Stimulated activated CD4-positive, alpha-beta T cell treated with anti-CD3 and anti-CD28 coated beads, Interleukin-1b, Interleukin-23, amount 100 ng/mL, for 24 hours (primary cell): ENCODE data around the gene RLN3.

ENCODE experiments used
- DNase-seq, 4 experiments: peaks; one replicate each; pipeline ENCODE4 v3.0.0-alpha.2; 2020; ENCODE audit warnings: low read depth in 4 of 4, low spot score in 1 of 4

RLN3 gene

GRCh38 chr19:14053500-14053899 is 25.6 kb downstream of the RLN3 start:
- DNase-seq = no peak

- DNase-seq = no peak
Observed at GRCh38 chr19:14054099-14054498, 26.2 kb downstream of the RLN3 start.

GRCh38 chr19:14054721-14055120 is 26.8 kb downstream of the RLN3 start:
- DNase-seq = no peak

- no peak for DNase-seq
Observed at GRCh38 chr19:14055396-14055795, 27.4 kb downstream of the RLN3 start.

GRCh38 chr19:14056069-14056666 is 28.2 kb downstream of the RLN3 start:
- DNase-seq = no peak

- no peak for DNase-seq
Observed at GRCh38 chr19:14056741-14057356, 28.9 kb downstream of the RLN3 start.

- no peak for DNase-seq
Observed at GRCh38 chr19:14058182-14059092, 30.5 kb downstream of the RLN3 start.

- peak in 2 of 4 experiments; percentile 37 to 41 for DNase-seq
Observed at GRCh38 chr19:14059093-14059480, 31.1 kb downstream of the RLN3 start.

- no peak for DNase-seq
Observed at GRCh38 chr19:14059652-14060155, 31.8 kb downstream of the RLN3 start.

GRCh38 chr19:14061081-14061749 is 33.3 kb downstream of the RLN3 start:
- no peak for DNase-seq

GRCh38 chr19:14061751-14062557 is 34.0 kb downstream of the RLN3 start, which contains the start of gene PALM3:
PALM3 (minus strand) TSS chr19:14062076; CDS start chr19:14061980, 96 bp downstream.
- no peak for DNase-seq

- DNase-seq = no peak
Observed at GRCh38 chr19:14062558-14062855, 34.6 kb downstream of the RLN3 start.

GRCh38 chr19:14063105-14063504 is 35.2 kb downstream of the RLN3 start:
- DNase-seq = no peak

- no peak for DNase-seq
Observed at GRCh38 chr19:14066134-14066533, 38.2 kb downstream of the RLN3 start.

GRCh38 chr19:14070268-14071050 is 42.5 kb downstream of the RLN3 start:
- no peak for DNase-seq

- DNase-seq = peak in 1 of 4 experiments; percentile 16
Observed at GRCh38 chr19:14072535-14073260, 44.8 kb downstream of the RLN3 start, which contains the start of gene MISP3. MISP3 (plus strand) TSS chr19:14072786; CDS start chr19:14073310, 524 bp downstream.

GRCh38 chr19:14073261-14073924 is 45.4 kb downstream of the RLN3 start:
- DNase-seq = peak; percentile 55 to 67 (median 60)
